Measurements from ENCODE around the gene TBC1D9B. TPM values are rescaled to one million over a fixed set of nuclear protein-coding genes. Genes with fewer than 3 reads are reported as not detected.

Gene TBC1D9B
- total RNA-seq, 1 experiment from 2014 or later, result 44.9 TPM

GRCh38 chr5:179819296-179820126, 88.2 kb downstream of the TBC1D9B start:
- H3K27me3 ChIP-seq (ENCODE audit: low read length), result no peaks in the 10 kb centered on the region
- no peak overlapping the region for H3K4me3 ChIP-seq (ENCODE audit: low read length)
- H3K4me2 ChIP-seq (ENCODE audit: low read length), result peak overlapping the region; percentile 89
- H2AFZ ChIP-seq (ENCODE audit: low read length), result no peak overlapping the region
- ChIA-PET POLR2A (ENCODE audit: unreplicated experiment) (interaction anchor here (0.6 kb wide), 1 partner anchor 8 kb away, joined by 3 read pairs; no protein-coding TSS in a partner anchor), CTCF (no interaction called here)
- intact Hi-C loops (cut with micrococcal nuclease), result loop anchor here (2.0 kb wide), 1 partner anchor 57 kb away; no protein-coding TSS in a partner anchor
- peaks cover 36% of the 10 kb centered on the region for H4K20me1 ChIP-seq (ENCODE audit: low read length)
- H3F3A ChIP-seq (ENCODE audit: low read length, unreplicated experiment), result no peaks in the 10 kb centered on the region
- TF ChIP-seq EZH2 (IDR thresholded peaks at IDR 0.05; ENCODE audit: low read length, unreplicated experiment) (no peak), EZH2phosphoT487 (IDR thresholded peaks at IDR 0.05; ENCODE audit: borderline replicate concordance, low read length) (no peak), CTCF (conservative IDR thresholded peaks at IDR 0.05; ENCODE audit: low read depth, low read length) (no peak)
- H3K9me2 ChIP-seq (replicated peaks; ENCODE audit: low read length), result no peaks in the 10 kb centered on the region
- peaks cover 41% of the 10 kb centered on the region for H3K4me1 ChIP-seq (ENCODE audit: insufficient read depth, low read length)
- H3K79me2 ChIP-seq (ENCODE audit: low read length), result peaks cover 43% of the 10 kb centered on the region
- DNase-seq (peak; percentile 64), ATAC-seq (peak; percentile 32)
- H3K9me3 ChIP-seq (ENCODE audit: low read length), result no peaks in the 10 kb centered on the region
- H3K36me3 ChIP-seq (ENCODE audit: low read depth, low read length), result peaks cover 11% of the 10 kb centered on the region
- H3K27ac ChIP-seq (ENCODE audit: low read length), result peak overlapping the region; percentile 96
- no TSS peak for BruUV-seq (replicated peaks)
- H3K9ac ChIP-seq (ENCODE audit: low read length), result peak overlapping the region; percentile 94

GRCh38 chr5:179818746-179819295, 88.9 kb downstream of the TBC1D9B start:
- H3K4me3 ChIP-seq (ENCODE audit: low read length), result peak overlapping the region; percentile 39; the same call in 1 of the 2 replicates
- no peak overlapping the region for H2AFZ ChIP-seq (ENCODE audit: low read length)
- TF ChIP-seq EZH2 (IDR thresholded peaks at IDR 0.05; ENCODE audit: low read length, unreplicated experiment), result no peak
- TF ChIP-seq CTCF (conservative IDR thresholded peaks at IDR 0.05; ENCODE audit: low read depth, low read length), result no peak
- TF ChIP-seq EZH2phosphoT487 (IDR thresholded peaks at IDR 0.05; ENCODE audit: borderline replicate concordance, low read length), result no peak
- peaks cover 29% of the 10 kb centered on the region for H4K20me1 ChIP-seq (ENCODE audit: low read length)
- ATAC-seq (peak; percentile 45), DNase-seq (peak; percentile 88)
- H3K4me1 ChIP-seq (ENCODE audit: insufficient read depth, low read length), result peaks cover 41% of the 10 kb centered on the region
- ChIA-PET POLR2A (ENCODE audit: unreplicated experiment) (interaction anchor here (0.6 kb wide), 1 partner anchor 9 kb away, joined by 3 read pairs; no protein-coding TSS in a partner anchor), CTCF (no interaction called here)
- H3K79me2 ChIP-seq (ENCODE audit: low read length), result peaks cover 36% of the 10 kb centered on the region
- H3K27me3 ChIP-seq (ENCODE audit: low read length), result no peaks in the 10 kb centered on the region
- H3K9ac ChIP-seq (ENCODE audit: low read length), result peak overlapping the region; percentile 94
- H3K27ac ChIP-seq (ENCODE audit: low read length), result peak overlapping the region; percentile 96
- no peaks in the 10 kb centered on the region for H3F3A ChIP-seq (ENCODE audit: low read length, unreplicated experiment)
- H3K9me3 ChIP-seq (ENCODE audit: low read length), result no peaks in the 10 kb centered on the region
- H3K4me2 ChIP-seq (ENCODE audit: low read length), result peak overlapping the region; percentile 61
- peaks cover 6% of the 10 kb centered on the region for H3K36me3 ChIP-seq (ENCODE audit: low read depth, low read length)
- no TSS peak for BruUV-seq (replicated peaks)
- intact Hi-C loops (cut with micrococcal nuclease), result loop anchor here (1.0 kb wide), 1 partner anchor 12 kb away; no protein-coding TSS in a partner anchor
- H3K9me2 ChIP-seq (replicated peaks; ENCODE audit: low read length), result no peaks in the 10 kb centered on the region
